ENCODE results near the gene GRB10.

GRB10 gene

DNA sequence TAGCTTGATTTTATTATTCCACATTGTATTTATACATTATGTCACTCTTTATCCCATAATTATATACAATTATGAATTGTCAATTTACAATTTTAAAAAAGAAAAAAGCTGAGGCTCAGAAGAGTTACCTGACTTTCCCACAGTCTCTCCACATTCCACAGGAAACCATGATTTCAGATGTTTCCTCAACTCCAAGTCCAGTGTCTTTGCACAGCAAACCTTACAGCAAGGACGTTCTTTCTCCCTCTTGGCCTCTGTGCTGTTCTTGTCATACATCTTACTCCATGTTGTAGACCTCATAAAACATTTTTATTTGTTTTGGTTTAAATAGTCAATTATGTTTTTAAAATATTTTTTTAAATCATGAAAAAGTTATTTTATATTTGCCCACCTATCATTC is 34.9 kb upstream of the GRB10 start:
- Histone ChIP-seq H3K9me3 (no peaks in the 10 kb centered on the region), H3K36me3 (no peaks in the 10 kb centered on the region), H3K4me3 (ENCODE audit: low read depth, low read length) (no peak overlapping the region), H3K4me1 (no peaks in the 10 kb centered on the region; the same call in 1 of the 2 replicates), H3K27me3 (peaks cover 8% of the 10 kb centered on the region)
- DNase-seq: no peak
- TF ChIP-seq, protein P1, sequence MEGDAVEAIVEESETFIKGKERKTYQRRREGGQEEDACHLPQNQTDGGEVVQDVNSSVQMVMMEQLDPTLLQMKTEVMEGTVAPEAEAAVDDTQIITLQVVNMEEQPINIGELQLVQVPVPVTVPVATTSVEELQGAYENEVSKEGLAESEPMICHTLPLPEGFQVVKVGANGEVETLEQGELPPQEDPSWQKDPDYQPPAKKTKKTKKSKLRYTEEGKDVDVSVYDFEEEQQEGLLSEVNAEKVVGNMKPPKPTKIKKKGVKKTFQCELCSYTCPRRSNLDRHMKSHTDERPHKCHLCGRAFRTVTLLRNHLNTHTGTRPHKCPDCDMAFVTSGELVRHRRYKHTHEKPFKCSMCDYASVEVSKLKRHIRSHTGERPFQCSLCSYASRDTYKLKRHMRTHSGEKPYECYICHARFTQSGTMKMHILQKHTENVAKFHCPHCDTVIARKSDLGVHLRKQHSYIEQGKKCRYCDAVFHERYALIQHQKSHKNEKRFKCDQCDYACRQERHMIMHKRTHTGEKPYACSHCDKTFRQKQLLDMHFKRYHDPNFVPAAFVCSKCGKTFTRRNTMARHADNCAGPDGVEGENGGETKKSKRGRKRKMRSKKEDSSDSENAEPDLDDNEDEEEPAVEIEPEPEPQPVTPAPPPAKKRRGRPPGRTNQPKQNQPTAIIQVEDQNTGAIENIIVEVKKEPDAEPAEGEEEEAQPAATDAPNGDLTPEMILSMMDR (IDR thresholded peaks at IDR 0.05; ENCODE audit: low read depth, low read length): no peak

DNA sequence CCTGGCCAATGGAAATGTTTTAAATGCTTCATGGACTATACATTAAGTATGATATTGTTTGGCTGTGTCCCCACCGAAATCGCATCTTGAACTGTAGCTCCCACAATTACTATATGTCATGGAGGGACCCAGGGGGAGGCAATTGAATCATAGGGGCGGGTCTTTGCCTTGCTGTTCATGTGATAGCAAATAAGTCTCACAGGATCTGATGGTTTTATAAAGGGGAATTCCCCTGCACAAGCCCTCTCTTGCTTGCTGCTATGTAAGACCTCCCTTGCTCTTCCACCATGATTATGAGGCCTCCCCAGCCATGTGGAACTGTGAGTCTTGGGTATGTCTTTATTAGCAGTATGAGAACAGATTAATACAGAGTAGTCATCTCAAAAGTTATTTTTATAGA is 32.4 kb upstream of the GRB10 start:
- Histone ChIP-seq H3K4me1 (no peaks in the 10 kb centered on the region; the same call in 1 of the 2 replicates), H3K4me3 (ENCODE audit: low read depth, low read length) (no peak overlapping the region), H3K9me3 (no peaks in the 10 kb centered on the region), H3K27me3 (peaks cover 4% of the 10 kb centered on the region), H3K36me3 (no peaks in the 10 kb centered on the region)
- no peak for DNase-seq
- TF ChIP-seq, protein P1 (IDR thresholded peaks at IDR 0.05; ENCODE audit: low read depth, low read length): no peak

DNA sequence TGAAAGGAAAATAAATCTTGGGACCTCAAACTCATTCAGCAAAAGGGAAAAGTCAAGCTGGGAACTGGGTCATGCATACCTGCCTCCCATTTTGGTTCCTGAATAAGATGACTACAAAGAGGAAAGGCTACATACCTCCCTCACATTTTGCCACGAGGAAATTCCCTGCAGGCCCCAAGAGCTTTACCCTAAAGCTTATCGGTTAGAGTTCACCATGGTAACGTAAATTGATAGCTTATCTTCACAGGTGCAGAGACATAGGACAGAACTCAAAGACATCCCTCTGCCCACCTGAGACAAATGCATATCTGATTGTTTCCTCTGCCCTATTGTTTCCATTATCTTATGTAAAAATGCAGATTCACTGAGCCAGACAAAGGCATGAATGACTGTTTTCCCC is 31.5 kb upstream of the GRB10 start:
- Histone ChIP-seq H3K4me3 (ENCODE audit: low read depth, low read length) (no peak overlapping the region), H3K36me3 (no peaks in the 10 kb centered on the region), H3K9me3 (no peaks in the 10 kb centered on the region), H3K4me1 (no peaks in the 10 kb centered on the region; the same call in 1 of the 2 replicates), H3K27me3 (peaks cover 2% of the 10 kb centered on the region)
- DNase-seq: no peak
- TF ChIP-seq, protein P1 (IDR thresholded peaks at IDR 0.05; ENCODE audit: low read depth, low read length): no peak

DNA sequence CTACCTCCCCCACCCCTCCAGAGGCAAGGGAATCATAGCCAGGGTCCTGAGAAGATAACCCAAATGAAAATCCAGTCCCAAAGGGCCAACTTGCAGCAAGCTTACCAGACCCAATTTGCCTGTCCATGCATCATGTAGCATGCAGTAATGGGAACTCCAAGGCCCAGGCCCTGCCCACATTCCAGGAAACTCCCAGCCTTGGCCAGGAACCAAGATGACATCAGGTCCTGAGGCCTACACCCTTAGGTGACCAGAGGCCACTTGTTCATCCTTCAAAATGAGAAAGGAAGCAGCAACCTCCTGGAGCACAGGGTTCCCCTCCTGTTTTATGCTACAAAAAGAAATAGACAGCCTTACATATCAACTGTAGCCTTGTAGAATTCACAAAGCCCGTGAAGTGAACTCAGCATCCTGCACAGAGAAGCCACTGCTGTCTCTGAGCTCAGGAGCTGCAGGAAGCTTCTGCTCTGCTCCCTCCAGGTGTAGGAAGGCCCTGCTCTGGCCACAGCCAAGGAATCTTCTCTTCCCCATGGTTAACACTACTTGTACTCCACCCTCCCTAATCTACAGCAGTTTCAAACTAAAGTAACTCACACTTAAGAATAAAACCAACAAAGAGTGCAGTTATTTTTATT is 30.3 kb upstream of the GRB10 start:
- Histone ChIP-seq H3K4me3 (ENCODE audit: low read depth, low read length) (no peak overlapping the region), H3K9me3 (no peaks in the 10 kb centered on the region), H3K4me1 (no peaks in the 10 kb centered on the region; the same call in 1 of the 2 replicates), H3K36me3 (no peaks in the 10 kb centered on the region), H3K27me3 (no peaks in the 10 kb centered on the region)
- TF ChIP-seq, protein P1 (IDR thresholded peaks at IDR 0.05; ENCODE audit: low read depth, low read length): no peak
- DNase-seq: no peak

DNA sequence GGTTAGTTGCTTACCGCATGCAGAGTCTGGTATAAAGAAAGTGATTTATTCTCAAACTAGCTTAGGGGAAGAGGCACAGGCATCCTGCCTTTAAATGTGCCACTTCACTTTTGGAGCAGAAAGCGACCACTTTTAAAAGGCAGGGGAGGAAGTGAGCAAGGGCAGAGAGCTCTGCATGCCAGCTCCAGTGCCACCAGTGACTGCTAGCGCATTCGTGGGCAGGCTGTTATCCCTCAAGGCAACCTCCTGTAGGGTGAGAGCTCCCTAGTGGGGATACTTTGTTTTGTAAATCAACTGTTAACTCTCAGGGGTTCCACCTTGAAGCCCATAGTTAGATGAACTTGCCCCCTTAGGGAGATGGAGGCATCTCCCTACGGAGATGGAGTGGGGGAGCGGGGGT is 29.4 kb upstream of the GRB10 start:
- TF ChIP-seq, protein P1 (IDR thresholded peaks at IDR 0.05; ENCODE audit: low read depth, low read length): no peak
- H3K4me1 ChIP-seq: no peaks in the 10 kb centered on the region; the same call in 1 of the 2 replicates
- DNase-seq: no peak

DNA sequence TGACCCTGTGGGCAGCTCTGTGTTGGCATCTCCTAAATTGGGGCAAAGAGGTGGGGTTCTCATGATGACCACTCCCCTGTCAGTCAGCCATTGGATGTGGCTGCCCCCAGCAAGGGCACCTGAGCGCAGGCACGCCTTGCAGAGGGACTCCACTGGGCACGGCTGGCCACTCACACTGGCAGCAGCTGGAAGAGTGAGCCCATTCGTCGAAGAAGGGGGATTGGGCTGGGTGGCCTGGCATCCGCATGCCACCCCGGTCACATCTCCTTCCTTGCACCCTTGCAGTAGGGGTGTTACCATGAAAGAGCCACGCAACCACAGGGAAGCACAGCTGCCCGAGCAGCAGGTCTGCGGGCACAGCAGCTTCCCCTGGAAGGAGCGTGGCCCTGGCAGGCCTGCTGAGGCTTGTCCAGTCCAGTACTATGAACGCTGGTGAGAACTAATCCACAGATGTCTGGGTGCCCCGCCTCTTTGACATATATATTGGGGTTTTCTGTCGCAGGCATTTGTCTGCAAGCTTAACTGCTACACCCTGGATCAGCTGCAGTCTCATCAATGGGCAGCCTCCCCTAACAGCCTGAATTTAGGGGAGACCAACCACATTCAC is 25.7 kb upstream of the GRB10 start:
- no peaks in the 10 kb centered on the region for H3K4me1 ChIP-seq
- TF ChIP-seq, protein P1 (IDR thresholded peaks at IDR 0.05; ENCODE audit: low read depth, low read length): no peak
- H3K27me3 ChIP-seq: no peaks in the 10 kb centered on the region
- no peak overlapping the region for H3K4me3 ChIP-seq (ENCODE audit: low read depth, low read length)
- H3K9me3 ChIP-seq: no peaks in the 10 kb centered on the region
- no peaks in the 10 kb centered on the region for H3K36me3 ChIP-seq
- no peak for DNase-seq

More for the DNA sequence above, 29.4 kb upstream of the GRB10 start:
- Histone ChIP-seq H3K9me3 (no peaks in the 10 kb centered on the region), H3K36me3 (no peaks in the 10 kb centered on the region), H3K27me3 (no peaks in the 10 kb centered on the region), H3K4me3 (ENCODE audit: low read depth, low read length) (no peak overlapping the region)

Data from BE2C (cell line).